Ascending aorta (tissue), 2 donors: ENCODE measurements around the gene DGKG. TPM values are rescaled to one million over a fixed set of nuclear protein-coding genes. Genes with fewer than 3 reads are reported as not detected.
A peak's percentile ranks its signal among the peaks of the same experiment; 100 is the strongest.

Source experiments
- DNase-seq, 2 donors: peaks; one replicate each; pipeline ENCODE4 v3.0.0-alpha.2; 2019; ENCODE audit warnings: low spot score in 2 of 2
- H3K27ac ChIP-seq, 2 donors: fragments of 200-600 bp; sonication (generic); one replicate each; pipeline ENCODE4 v1.5.1; 2016 to 2017; ENCODE audit warnings: mild to moderate bottlenecking in 1 of 2
- H3K27me3 ChIP-seq: fragments of 200-600 bp; sonication (generic); one replicate; pipeline ENCODE4 v1.5.1; 2017
- H3K36me3 ChIP-seq, 2 donors: fragments of 200-600 bp; sonication (generic); one replicate each; pipeline ENCODE4 v1.5.1; 2016
- H3K4me1 ChIP-seq, 2 donors: fragments of 200-600 bp; sonication (generic); one replicate each; pipeline ENCODE4 v1.5.1; 2016 to 2017; ENCODE audit warnings: mild to moderate bottlenecking in 1 of 2
- H3K4me3 ChIP-seq, 2 donors: fragments of 200-600 bp; sonication (generic); one replicate each; pipeline ENCODE4 v1.5.1; 2016 to 2017; ENCODE audit warnings: mild to moderate bottlenecking in 1 of 2
- H3K9me3 ChIP-seq, 2 donors: fragments of 200-600 bp; sonication (generic); one replicate each; pipeline ENCODE4 v1.5.1; 2016
- intact Hi-C: fragments of 100-400 bp; cut with DNase I; formaldehyde crosslinking; loops from one replicate; pipeline ENCODE4 v1.15.1; 2023
- total RNA-seq: library from RNA; depleted of rRNA; stranded (reverse); fragments of >200 nt; gene quantifications from one replicate; pipeline ENCODE4 v1.1.0, GENCODE V29; 2016
- TF ChIP-seq, protein P1 (sequence below), 3 experiments: fragments of 200-600 bp in 2 of 3; fragments of 450-650 bp in 1 of 3; sonication (generic) in 2 of 3; IDR thresholded peaks; one replicate each; pipeline ENCODE4 v1.5.1; 2016 to 2019; ENCODE audit warnings: antibody characterized with exemption in 3 of 3, mild to moderate bottlenecking in 1 of 3, moderate library complexity in 1 of 3

DGKG gene
- total RNA-seq, 1 donor from 2014 or later = 11.1 TPM

DNA sequence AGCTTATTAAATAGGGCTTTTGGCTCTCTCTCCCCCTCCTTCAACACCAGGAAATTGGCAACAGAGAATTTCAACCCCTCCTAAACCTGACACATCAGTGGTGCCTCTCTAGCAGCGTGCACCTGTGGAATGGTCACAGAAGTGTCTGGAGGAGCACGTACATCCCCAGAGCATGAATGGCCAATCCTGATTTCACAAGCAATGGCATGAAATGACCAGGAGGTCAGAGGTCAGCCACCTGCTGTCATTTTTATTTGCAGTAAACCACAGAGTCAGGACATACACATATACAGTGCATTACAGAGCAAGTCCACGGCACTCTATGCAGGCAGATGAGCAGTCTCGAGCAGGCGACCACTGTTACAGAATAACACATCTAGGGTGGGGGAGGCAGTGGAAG, 228.1 kb downstream of the DGKG start:
- DNase-seq = peak in 1 of 2 donors; percentile 21
- Histone ChIP-seq H3K36me3 (no peaks in the 10 kb centered on the region), H3K27me3 (no peaks in the 10 kb centered on the region), H3K4me3 (no peak overlapping the region), H3K27ac (no peak overlapping the region), H3K4me1 (no peaks in the 10 kb centered on the region), H3K9me3 (no peaks in the 10 kb centered on the region)
- TF ChIP-seq, protein P1, sequence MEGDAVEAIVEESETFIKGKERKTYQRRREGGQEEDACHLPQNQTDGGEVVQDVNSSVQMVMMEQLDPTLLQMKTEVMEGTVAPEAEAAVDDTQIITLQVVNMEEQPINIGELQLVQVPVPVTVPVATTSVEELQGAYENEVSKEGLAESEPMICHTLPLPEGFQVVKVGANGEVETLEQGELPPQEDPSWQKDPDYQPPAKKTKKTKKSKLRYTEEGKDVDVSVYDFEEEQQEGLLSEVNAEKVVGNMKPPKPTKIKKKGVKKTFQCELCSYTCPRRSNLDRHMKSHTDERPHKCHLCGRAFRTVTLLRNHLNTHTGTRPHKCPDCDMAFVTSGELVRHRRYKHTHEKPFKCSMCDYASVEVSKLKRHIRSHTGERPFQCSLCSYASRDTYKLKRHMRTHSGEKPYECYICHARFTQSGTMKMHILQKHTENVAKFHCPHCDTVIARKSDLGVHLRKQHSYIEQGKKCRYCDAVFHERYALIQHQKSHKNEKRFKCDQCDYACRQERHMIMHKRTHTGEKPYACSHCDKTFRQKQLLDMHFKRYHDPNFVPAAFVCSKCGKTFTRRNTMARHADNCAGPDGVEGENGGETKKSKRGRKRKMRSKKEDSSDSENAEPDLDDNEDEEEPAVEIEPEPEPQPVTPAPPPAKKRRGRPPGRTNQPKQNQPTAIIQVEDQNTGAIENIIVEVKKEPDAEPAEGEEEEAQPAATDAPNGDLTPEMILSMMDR (IDR thresholded peaks at IDR 0.05) = no peak
- intact Hi-C loops = no loop called here

DNA sequence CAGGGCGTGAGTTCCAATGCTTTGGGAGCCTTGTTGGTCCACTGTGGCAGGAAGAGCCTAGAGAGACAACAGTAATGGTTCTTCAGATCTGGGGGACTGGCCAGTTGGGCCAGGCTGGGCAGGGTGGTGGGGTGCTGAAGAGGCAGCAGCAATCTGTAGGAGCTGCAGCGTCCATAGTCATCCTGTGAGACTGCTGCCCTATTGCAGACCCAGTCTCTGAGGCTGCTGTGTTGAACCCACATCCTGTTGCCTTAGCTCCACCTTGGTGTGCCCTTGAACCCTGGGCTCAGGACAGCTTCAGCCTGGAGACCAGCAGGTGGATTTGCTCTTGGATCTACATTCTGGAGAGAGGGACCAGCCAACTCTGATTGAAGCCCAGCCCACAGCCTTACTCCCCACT, 229.5 kb downstream of the DGKG start:
- intact Hi-C loops = no loop called here
- Histone ChIP-seq H3K27ac (no peak overlapping the region), H3K27me3 (no peaks in the 10 kb centered on the region), H3K4me1 (no peaks in the 10 kb centered on the region), H3K4me3 (no peak overlapping the region), H3K9me3 (no peaks in the 10 kb centered on the region), H3K36me3 (no peaks in the 10 kb centered on the region)
- TF ChIP-seq, protein P1 (IDR thresholded peaks at IDR 0.05) = no peak
- DNase-seq = peak in 1 of 2 donors; percentile 42

DNA sequence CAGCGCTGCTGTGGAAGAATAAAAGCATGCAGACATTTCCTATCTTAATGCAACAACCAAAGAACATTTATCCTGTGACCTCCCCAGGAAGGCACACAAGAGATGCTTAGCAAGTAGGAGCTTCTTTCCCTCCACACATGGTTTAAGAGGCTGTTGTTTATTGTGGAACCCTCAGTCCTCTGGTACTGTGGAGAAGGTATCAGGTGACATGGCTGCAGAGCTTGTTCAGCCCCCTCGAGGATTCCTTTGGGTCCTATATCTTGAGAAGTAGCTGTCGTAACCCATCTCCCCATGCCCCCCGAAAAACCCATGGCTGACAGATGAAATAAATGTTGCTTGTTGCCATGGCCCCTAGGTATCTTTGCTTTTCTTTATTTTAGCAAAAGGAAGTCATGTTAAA, 232.8 kb downstream of the DGKG start:
- intact Hi-C loops = no loop called here
- no peak for DNase-seq
- H3K36me3 ChIP-seq = no peaks in the 10 kb centered on the region
- no peak overlapping the region for H3K4me3 ChIP-seq
- TF ChIP-seq, protein P1 (IDR thresholded peaks at IDR 0.05) = no peak
- no peak overlapping the region for H3K27ac ChIP-seq
- H3K4me1 ChIP-seq = no peaks in the 10 kb centered on the region
- no peaks in the 10 kb centered on the region for H3K9me3 ChIP-seq
- no peaks in the 10 kb centered on the region for H3K27me3 ChIP-seq

DNA sequence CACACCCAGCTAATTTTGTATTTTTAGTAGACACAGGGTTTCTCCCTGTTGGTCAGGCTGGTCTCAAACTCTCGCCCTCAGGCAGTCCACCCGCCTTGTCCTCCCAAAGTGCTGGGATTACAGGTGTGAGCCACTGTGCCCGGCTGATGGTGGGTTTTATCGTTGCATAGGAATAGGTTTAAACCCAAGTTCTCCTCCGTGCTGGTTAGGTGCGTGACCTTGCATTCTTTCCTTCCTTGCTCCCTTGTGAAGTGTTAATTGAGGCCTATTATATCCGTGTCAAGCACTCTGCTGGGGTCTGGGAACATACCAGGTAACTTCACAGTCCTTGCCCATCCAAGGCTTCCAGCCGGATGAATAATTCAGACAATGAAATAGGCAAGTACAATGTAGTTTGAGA, 233.9 kb downstream of the DGKG start:
- no peaks in the 10 kb centered on the region for H3K4me1 ChIP-seq
- no peak overlapping the region for H3K4me3 ChIP-seq
- H3K36me3 ChIP-seq = no peaks in the 10 kb centered on the region
- intact Hi-C loops = no loop called here
- H3K9me3 ChIP-seq = no peaks in the 10 kb centered on the region
- H3K27ac ChIP-seq = no peak overlapping the region
- no peaks in the 10 kb centered on the region for H3K27me3 ChIP-seq
- TF ChIP-seq, protein P1 (IDR thresholded peaks at IDR 0.05) = no peak
- DNase-seq = no peak

DNA sequence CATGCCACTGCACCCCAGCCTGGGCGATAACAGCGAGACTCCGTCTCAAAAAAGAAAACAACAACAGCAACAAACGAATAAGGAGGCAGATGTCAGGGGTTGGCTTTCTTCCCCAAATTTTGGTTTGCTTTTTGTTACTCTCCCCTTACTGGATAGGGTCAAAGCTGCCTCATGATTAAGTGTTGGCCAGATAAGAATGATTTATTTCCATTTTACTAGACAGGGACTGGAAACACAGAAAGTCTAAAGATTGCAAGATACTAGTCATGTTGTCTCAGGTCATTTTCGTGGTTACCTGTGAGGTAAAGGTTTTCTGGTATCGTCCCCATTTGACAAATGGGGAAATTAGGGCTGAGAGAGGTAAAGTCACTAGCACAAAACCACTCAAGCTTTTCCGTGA, 234.6 kb downstream of the DGKG start:
- TF ChIP-seq, protein P1 (IDR thresholded peaks at IDR 0.05) = no peak
- intact Hi-C loops = no loop called here
- H3K9me3 ChIP-seq = no peaks in the 10 kb centered on the region

DNA sequence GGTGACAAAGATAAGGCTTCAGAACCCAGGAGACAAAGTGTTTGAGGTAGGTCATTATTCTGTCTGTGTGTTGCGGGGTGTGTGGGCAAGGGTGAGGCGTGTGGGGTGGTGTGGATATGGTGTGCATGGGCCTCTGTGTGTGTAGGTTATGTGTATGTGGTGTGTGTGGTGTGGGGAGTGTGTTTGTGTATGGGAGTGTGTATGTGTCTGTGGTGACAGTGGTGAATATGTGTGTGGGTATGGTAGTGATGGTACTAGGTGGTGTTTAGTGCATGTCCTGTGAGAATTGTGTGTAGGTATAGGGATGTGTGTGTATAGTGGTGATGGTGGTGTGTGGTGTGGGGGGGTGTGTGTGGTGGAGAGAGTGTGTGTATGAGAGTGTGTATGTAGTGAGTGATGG, 236.9 kb downstream of the DGKG start:
- no peaks in the 10 kb centered on the region for H3K9me3 ChIP-seq
- no peak overlapping the region for H3K27ac ChIP-seq
- DNase-seq = no peak
- no peaks in the 10 kb centered on the region for H3K4me1 ChIP-seq
- no peaks in the 10 kb centered on the region for H3K36me3 ChIP-seq
- H3K4me3 ChIP-seq = no peak overlapping the region
- H3K27me3 ChIP-seq = no peaks in the 10 kb centered on the region
- intact Hi-C loops = no loop called here
- TF ChIP-seq, protein P1 (IDR thresholded peaks at IDR 0.05) = no peak

More for the DNA sequence above, 234.6 kb downstream of the DGKG start:
- H3K4me1 ChIP-seq = no peaks in the 10 kb centered on the region
- DNase-seq = no peak
- H3K4me3 ChIP-seq = no peak overlapping the region
- H3K27me3 ChIP-seq = no peaks in the 10 kb centered on the region
- H3K36me3 ChIP-seq = no peaks in the 10 kb centered on the region
- H3K27ac ChIP-seq = no peak overlapping the region
